Measurements from ENCODE around the gene FRAS1. TPM values are rescaled to one million over a fixed set of nuclear protein-coding genes. Genes with fewer than 3 reads are reported as not detected.

Gene FRAS1
- polyA plus RNA-seq, 1 donor from 2014 or later: 2.8 TPM

- Histone ChIP-seq H3K27ac (ENCODE audit: low read length) (no peak overlapping the region), H3K4me3 (ENCODE audit: low read length) (no peak overlapping the region), H4K20me1 (ENCODE audit: insufficient read depth) (no peaks in the 10 kb centered on the region), H3F3A (ENCODE audit: insufficient read depth, low read length, poor library complexity, severe bottlenecking) (no peaks in the 10 kb centered on the region), H3K79me2 (replicated peaks; ENCODE audit: insufficient read depth, low read length) (no peaks in the 10 kb centered on the region), H3K4me2 (ENCODE audit: low read length) (no peak overlapping the region), H2AFZ (ENCODE audit: low read depth, low read length) (no peak overlapping the region), H3K9me3 (ENCODE audit: low read length) (no peaks in the 10 kb centered on the region), H3K36me3 (ENCODE audit: insufficient read depth, low read length) (no peaks in the 10 kb centered on the region), H3K9me2 (ENCODE audit: insufficient read depth, low read length) (no peaks in the 10 kb centered on the region), H3K27me3 (ENCODE audit: insufficient read depth, low read depth, low read length) (no peaks in the 10 kb centered on the region), H3K9ac (ENCODE audit: low read length) (no peak overlapping the region)
- TF ChIP-seq POLR2AphosphoS5 (IDR thresholded peaks at IDR 0.05): no peak
- TF ChIP-seq REST (IDR thresholded peaks at IDR 0.05; ENCODE audit: borderline replicate concordance): no peak
These were observed 235.2 kb downstream of the FRAS1 start for GRCh38 chr4:78292341-78292740.

- Histone ChIP-seq H3K27me3 (ENCODE audit: insufficient read depth, low read depth, low read length) (no peaks in the 10 kb centered on the region), H3K9me2 (ENCODE audit: insufficient read depth, low read length) (no peaks in the 10 kb centered on the region), H3K9ac (ENCODE audit: low read length) (no peak overlapping the region), H3K4me2 (ENCODE audit: low read length) (no peak overlapping the region), H3K36me3 (ENCODE audit: insufficient read depth, low read length) (no peaks in the 10 kb centered on the region), H2AFZ (ENCODE audit: low read depth, low read length) (no peak overlapping the region), H3K79me2 (replicated peaks; ENCODE audit: insufficient read depth, low read length) (no peaks in the 10 kb centered on the region), H3K9me3 (ENCODE audit: low read length) (no peaks in the 10 kb centered on the region), H4K20me1 (ENCODE audit: insufficient read depth) (no peaks in the 10 kb centered on the region), H3K27ac (ENCODE audit: low read length) (no peak overlapping the region), H3F3A (ENCODE audit: insufficient read depth, low read length, poor library complexity, severe bottlenecking) (no peaks in the 10 kb centered on the region), H3K4me3 (ENCODE audit: low read length) (no peak overlapping the region)
- TF ChIP-seq EZH2 (IDR thresholded peaks at IDR 0.05; ENCODE audit: borderline replicate concordance, insufficient read depth, low read length, poor library complexity, severe bottlenecking) (no peak), MXI1 (conservative IDR thresholded peaks at IDR 0.05; ENCODE audit: poor library complexity, severe bottlenecking) (no peak), TAF1 (IDR thresholded peaks at IDR 0.05; ENCODE audit: low read depth) (no peak), EP300 (conservative IDR thresholded peaks at IDR 0.05; ENCODE audit: poor library complexity, severe bottlenecking) (no peak), POLR2AphosphoS5 (IDR thresholded peaks at IDR 0.05) (no peak), RAD21 (conservative IDR thresholded peaks at IDR 0.05) (no peak), REST (IDR thresholded peaks at IDR 0.05; ENCODE audit: borderline replicate concordance) (no peak), CTCF (IDR thresholded peaks at IDR 0.05; ENCODE audit: poor library complexity, severe bottlenecking) (no peak), SMC3 (conservative IDR thresholded peaks at IDR 0.05; ENCODE audit: poor library complexity) (no peak)
These were observed 235.7 kb downstream of the FRAS1 start for GRCh38 chr4:78292856-78293255.

Measured in neural cell (in vitro differentiated cells).